HEK293 (cell line): Measurements from ENCODE around the gene MARCHF9.

Experiments used
- CTCF ChIA-PET: fragments of 350-600 bp; formaldehyde crosslinking; extraction: SDS; loops from one replicate; lab custom pipeline; 2021; ENCODE audit warnings: antibody characterized with exemption; lab: Yijun Ruan, JAX
- POLR2A ChIA-PET: fragments of 300-600 bp; formaldehyde crosslinking; extraction: SDS; loops from one replicate; lab custom pipeline; 2020; ENCODE audit warnings: antibody characterized with exemption, inconsistent platforms; lab: Yijun Ruan, JAX
- H3K27ac ChIP-seq: fragments of 200-500 bp; sonication (Bioruptor generic); 2 replicates; pipeline ENCODE4 v1.5.1; 2014; ENCODE audit warnings: low read depth, low read length, control low read depth, inconsistent platforms; ENCODE audit errors: extremely low read depth
- H3K36me3 ChIP-seq, 2 experiments: fragments of 200-500 bp in 1 of 2; sonication (Bioruptor generic) in 1 of 2; 1 replicate in 1 of 2; 2 replicates in 1 of 2; pipeline ENCODE4 v1.5.1; 2014 to 2017; ENCODE audit warnings: inconsistent platforms in 2 of 2, low read length in 2 of 2; ENCODE audit not compliant: control insufficient read depth in 2 of 2, insufficient read depth in 1 of 2
- H3K4me1 ChIP-seq: fragments of 200-500 bp; sonication (Bioruptor generic); 2 replicates; pipeline ENCODE4 v1.5.1; 2014; ENCODE audit warnings: mild to moderate bottlenecking, low read length, inconsistent platforms; ENCODE audit not compliant: control insufficient read depth, insufficient read depth
- H3K4me3 ChIP-seq: 2 replicates; pipeline ENCODE4 v1.5.1; 2011; ENCODE audit warnings: low read depth, mild to moderate bottlenecking, control low read depth, low read length, moderate library complexity
- H3K9me3 ChIP-seq: fragments of 200-500 bp; sonication (Bioruptor generic); 2 replicates; pipeline ENCODE4 v1.5.1; 2014; ENCODE audit warnings: low read depth, low read length, inconsistent platforms; ENCODE audit not compliant: control insufficient read depth, insufficient read depth
- ATF2 ChIP-seq: fragments of 450-650 bp; formaldehyde crosslinking; IDR thresholded peaks from 2 replicates; pipeline ENCODE4 v1.5.1; 2016; ENCODE audit warnings: missing biosample characterization, missing genetic modification characterization, low read depth
- CTCF ChIP-seq: fragments of 450-650 bp; formaldehyde crosslinking; IDR thresholded peaks from 2 replicates; pipeline ENCODE4 v1.5.1; 2016; ENCODE audit warnings: missing biosample characterization, missing genetic modification characterization
- EGR2 ChIP-seq: fragments of 450-650 bp; formaldehyde crosslinking; IDR thresholded peaks from 2 replicates; pipeline ENCODE4 v1.5.1; 2016; ENCODE audit warnings: low read depth, missing biosample characterization, missing genetic modification characterization
- KLF9 ChIP-seq: fragments of 450-650 bp; formaldehyde crosslinking; IDR thresholded peaks from 2 replicates; pipeline ENCODE4 v1.5.1; 2016; ENCODE audit warnings: missing biosample characterization, missing genetic modification characterization, low read depth
- MYNN ChIP-seq: fragments of 450-650 bp; formaldehyde crosslinking; IDR thresholded peaks from 2 replicates; pipeline ENCODE4 v1.5.1; 2016; ENCODE audit warnings: missing biosample characterization, missing genetic modification characterization, borderline replicate concordance
- PRDM10 ChIP-seq: fragments of 450-650 bp; formaldehyde crosslinking; IDR thresholded peaks from 2 replicates; pipeline ENCODE4 v1.5.1; 2016; ENCODE audit warnings: missing biosample characterization, missing genetic modification characterization
- YY1 ChIP-seq: fragments of 450-650 bp; formaldehyde crosslinking; IDR thresholded peaks from 2 replicates; pipeline ENCODE4 v1.5.1; 2018; ENCODE audit warnings: missing biosample characterization, missing genetic modification characterization
- ZFP69B ChIP-seq: fragments of 450-650 bp; formaldehyde crosslinking; IDR thresholded peaks from 2 replicates; pipeline ENCODE4 v1.5.1; 2016; ENCODE audit warnings: missing biosample characterization, missing genetic modification characterization
- ZNF10 ChIP-seq: fragments of 450-650 bp; formaldehyde crosslinking; IDR thresholded peaks from 2 replicates; pipeline ENCODE4 v1.5.1; 2017; ENCODE audit warnings: missing biosample characterization, missing genetic modification characterization
- ZNF157 ChIP-seq: fragments of 450-650 bp; formaldehyde crosslinking; IDR thresholded peaks from 2 replicates; pipeline ENCODE4 v1.5.1; 2016; ENCODE audit warnings: missing biosample characterization, missing genetic modification characterization
- ZNF169 ChIP-seq: fragments of 450-650 bp; formaldehyde crosslinking; IDR thresholded peaks from 2 replicates; pipeline ENCODE4 v1.5.1; 2016; ENCODE audit warnings: missing biosample characterization, missing genetic modification characterization
- ZNF24 ChIP-seq: fragments of 450-650 bp; formaldehyde crosslinking; IDR thresholded peaks from 2 replicates; pipeline ENCODE4 v1.5.1; 2016; ENCODE audit warnings: missing biosample characterization, missing genetic modification characterization
- ZNF350 ChIP-seq: fragments of 450-650 bp; formaldehyde crosslinking; IDR thresholded peaks from 2 replicates; pipeline ENCODE4 v1.5.0; 2017; ENCODE audit warnings: missing biosample characterization, mild to moderate bottlenecking, missing genetic modification characterization
- ZNF501 ChIP-seq: fragments of 450-650 bp; formaldehyde crosslinking; IDR thresholded peaks from 2 replicates; pipeline ENCODE4 v1.5.1; 2016; ENCODE audit warnings: missing biosample characterization, missing genetic modification characterization
- ZNF510 ChIP-seq: fragments of 450-650 bp; formaldehyde crosslinking; IDR thresholded peaks from 2 replicates; pipeline ENCODE4 v1.5.1; 2018; ENCODE audit warnings: mild to moderate bottlenecking, missing genetic modification characterization, missing biosample characterization; ENCODE audit not compliant: insufficient replicate concordance
- ZNF626 ChIP-seq: fragments of 450-650 bp; sonication (Bioruptor Pico); formaldehyde crosslinking; IDR thresholded peaks from 2 replicates; pipeline ENCODE4 v1.5.1; 2018; ENCODE audit warnings: missing biosample characterization, missing genetic modification characterization, inconsistent platforms
- ZNF704 ChIP-seq: fragments of 450-650 bp; formaldehyde crosslinking; IDR thresholded peaks from 2 replicates; pipeline ENCODE4 v1.5.1; 2016; ENCODE audit warnings: missing biosample characterization, missing genetic modification characterization
- ZNF791 ChIP-seq: fragments of 450-650 bp; formaldehyde crosslinking; IDR thresholded peaks from 2 replicates; pipeline ENCODE4 v1.5.1; 2016; ENCODE audit warnings: missing biosample characterization, missing genetic modification characterization
- ZNF830 ChIP-seq: fragments of 450-650 bp; IDR thresholded peaks from 2 replicates; pipeline ENCODE4 v1.5.0; 2018; ENCODE audit warnings: missing biosample characterization, missing genetic modification characterization, low read depth, mild to moderate bottlenecking, moderate library complexity
- ZSCAN4 ChIP-seq: fragments of 450-650 bp; formaldehyde crosslinking; IDR thresholded peaks from 2 replicates; pipeline ENCODE4 v1.5.1; 2017; ENCODE audit warnings: missing biosample characterization, missing genetic modification characterization
- ZXDB ChIP-seq: fragments of 450-650 bp; formaldehyde crosslinking; IDR thresholded peaks from 2 replicates; pipeline ENCODE4 v1.5.1; 2016; ENCODE audit warnings: missing biosample characterization, missing genetic modification characterization

The MARCHF9 gene

GRCh38 chr12:57771236-57771872 is 16.5 kb downstream of the MARCHF9 start:
- Histone ChIP-seq H3K4me1 (peaks cover 19% of the 10 kb centered on the region), H3K4me3 (peak overlapping the region; percentile 93), H3K27ac (peak overlapping the region; percentile 94), H3K36me3 (peaks cover 5 to 43% of the 10 kb centered on the region in 2 experiments; a peak in 2 of 3 replicates), H3K9me3 (no peaks in the 10 kb centered on the region)
- CTCF ChIA-PET: interaction anchor here (0.6 to 2.1 kb wide), 3 partner anchors 12 to 133 kb away, joined by 3 to 6 read pairs (median 6); partner anchors contain the start of gene TSFM
- POLR2A ChIA-PET: interaction anchor here (0.6 to 1.8 kb wide), 14 partner anchors 10 to 241 kb away, joined by 3 to 14 read pairs (median 4); partner anchors contain the start of genes CDK4, CTDSP2, MARCHF9 and TSFM
- TF ChIP-seq ZNF704 (tag by site-specific recombination) (no peak), KLF9 (tag by site-specific recombination) (peak; percentile 99), ZNF24 (tag by site-specific recombination) (no peak), EGR2 (tag by site-specific recombination) (0 out of 2 replicates have a peak, but pooled peaks have one; percentile 68), ATF2 (tag by site-specific recombination) (peak; percentile 100), ZNF501 (tag by site-specific recombination) (no peak), ZSCAN4 (tag by site-specific recombination) (no peak), ZNF510 (tag by site-specific recombination) (no peak), PRDM10 (tag by site-specific recombination) (peak; percentile 96), ZNF169 (tag by site-specific recombination) (no peak), CTCF (tag by site-specific recombination) (no peak), ZNF10 (tag by site-specific recombination) (no peak)
- TF ChIP-seq, all 188 proteins: peak for 4

- Histone ChIP-seq H3K9me3 (no peaks in the 10 kb centered on the region), H3K4me3 (peak within 1 kb of the TSS; percentile 93), H3K4me1 (peaks cover 14% of the 10 kb centered on the region), H3K27ac (peak within 1 kb of the TSS; percentile 94), H3K36me3 (peaks cover 5 to 43% of the 10 kb centered on the region in 2 experiments; a peak in 2 of 3 replicates)
- CTCF ChIA-PET: interaction anchor here (0.7 to 1.4 kb wide), 4 partner anchors 11 to 36 kb away, joined by 3 to 6 read pairs (median 6); partner anchors contain the start of gene TSFM
- POLR2A ChIA-PET: interaction anchor here (0.6 to 1.8 kb wide), 18 partner anchors 9 to 242 kb away, joined by 3 to 14 read pairs (median 4); partner anchors contain the start of genes ATP23, CDK4, CTDSP2 and MARCHF9
- peak; percentile 51 for TF ChIP-seq ZFP69B (tag by site-specific recombination)
- TF ChIP-seq ZNF157: no peak
- TF ChIP-seq ZNF791 (tag by site-specific recombination): no peak
- TF ChIP-seq YY1 (tag by site-specific recombination): peak; percentile 96
- peak; percentile 66; the same call in 1 of the 2 replicates for TF ChIP-seq MYNN (tag by site-specific recombination)
- no peak for TF ChIP-seq ZNF350 (tag by site-specific recombination)
- no peak for TF ChIP-seq ZNF626 (tag by site-specific recombination)
- TF ChIP-seq ZNF830 (tag by site-specific recombination): no peak
- peak; percentile 100 for TF ChIP-seq ZXDB (tag by site-specific recombination)
- TF ChIP-seq EGR2 (tag by site-specific recombination): peak; percentile 58
These were observed 17.0 kb downstream of the MARCHF9 start, which contains the start of gene METTL1 for GRCh38 chr12:57771873-57772428. Gene METTL1 (minus strand): TSS chr12:57772105. CDS start chr12:57772083, 22 bp downstream.
